H9 (cell line): Measurements from ENCODE around the gene APBA2. TPM values are rescaled to one million over a fixed set of nuclear protein-coding genes. Genes with fewer than 3 reads are reported as not detected.
"Not testable (repeated sequence)": the region's sequence is repeated elsewhere in the genome, so short reads cannot be mapped to it uniquely, and the experiment has no call there.

Source experiments
- DNase-seq: peaks from one replicate; pipeline ENCODE4 v3.0.0-alpha.2; 2017
- H2AFZ ChIP-seq: one replicate; pipeline ENCODE4 v1.6.1; 2013; ENCODE audit warnings: mild to moderate bottlenecking, low read length, control low read depth, moderate library complexity
- H2AK5ac ChIP-seq: 2 replicates; pipeline ENCODE4 v1.6.1; 2013; ENCODE audit warnings: low read length, control low read depth, mixed read lengths; ENCODE audit not compliant: insufficient read length
- H2BK120ac ChIP-seq: one replicate; pipeline ENCODE4 v1.6.1; 2013; ENCODE audit warnings: low read depth, mild to moderate bottlenecking, low read length, control low read depth, inconsistent platforms; ENCODE audit not compliant: poor library complexity, severe bottlenecking
- H2BK12ac ChIP-seq: 2 replicates; pipeline ENCODE4 v1.6.1; 2013; ENCODE audit warnings: low read length, control low read depth, mixed read lengths, low read depth; ENCODE audit not compliant: insufficient read length
- H2BK15ac ChIP-seq: 2 replicates; pipeline ENCODE4 v1.6.1; 2013; ENCODE audit warnings: low read depth, low read length, control low read depth
- H2BK20ac ChIP-seq: one replicate; pipeline ENCODE4 v1.6.1; 2013; ENCODE audit warnings: low read depth, mild to moderate bottlenecking, low read length, control low read depth, inconsistent platforms; ENCODE audit not compliant: poor library complexity, severe bottlenecking
- H2BK5ac ChIP-seq: 2 replicates; pipeline ENCODE4 v1.6.1; 2013; ENCODE audit warnings: low read length, control low read depth, mixed read lengths; ENCODE audit not compliant: insufficient read length
- H3K14ac ChIP-seq: 2 replicates; pipeline ENCODE4 v1.6.1; 2013; ENCODE audit warnings: low read length, control low read depth; ENCODE audit not compliant: insufficient read depth
- H3K18ac ChIP-seq: 2 replicates; pipeline ENCODE4 v1.6.1; 2013; ENCODE audit warnings: low read depth, mild to moderate bottlenecking, mixed read lengths, low read length, control low read depth; ENCODE audit not compliant: insufficient read length
- H3K23ac ChIP-seq: 2 replicates; pipeline ENCODE4 v1.6.1; 2013; ENCODE audit warnings: low read length, control low read depth, mixed read lengths, low read depth; ENCODE audit not compliant: insufficient read length
- H3K23me2 ChIP-seq: 2 replicates; pipeline ENCODE4 v1.6.1; 2013; ENCODE audit warnings: low read depth, mild to moderate bottlenecking, mixed read lengths, low read length, control low read depth; ENCODE audit not compliant: insufficient read length, poor library complexity, severe bottlenecking
- H3K27ac ChIP-seq: 2 replicates; pipeline ENCODE4 v1.5.1; 2013; ENCODE audit warnings: low read length, control low read depth, mixed read lengths, low read depth; ENCODE audit not compliant: insufficient read length
- H3K27me3 ChIP-seq: 2 replicates; pipeline ENCODE4 v1.6.1; 2013; ENCODE audit warnings: low read length, control low read depth, inconsistent platforms; ENCODE audit not compliant: insufficient read depth
- H3K4ac ChIP-seq: 2 replicates; pipeline ENCODE4 v1.6.1; 2013; ENCODE audit warnings: low read depth, mild to moderate bottlenecking, control low read depth, inconsistent platforms, low read length, moderate library complexity
- H3K4me1 ChIP-seq: 2 replicates; pipeline ENCODE4 v1.6.1; 2013; ENCODE audit warnings: low read length, control low read depth, inconsistent platforms; ENCODE audit not compliant: insufficient read depth
- H3K4me2 ChIP-seq: 2 replicates; pipeline ENCODE4 v1.6.1; 2013; ENCODE audit warnings: low read length, control low read depth, mixed read lengths; ENCODE audit not compliant: insufficient read length, insufficient read depth
- H3K56ac ChIP-seq: 2 replicates; pipeline ENCODE4 v1.6.1; 2013; ENCODE audit warnings: low read depth, mild to moderate bottlenecking, mixed read lengths, low read length, control low read depth; ENCODE audit not compliant: insufficient read length
- H3K79me1 ChIP-seq: 2 replicates; pipeline ENCODE4 v1.6.1; 2013; ENCODE audit warnings: low read depth, mild to moderate bottlenecking, moderate library complexity, low read length, control low read depth, inconsistent platforms; ENCODE audit not compliant: insufficient read depth, poor library complexity, severe bottlenecking
- H3K79me2 ChIP-seq: 2 replicates; pipeline ENCODE4 v1.6.1; 2013; ENCODE audit warnings: low read length, control low read depth, inconsistent platforms; ENCODE audit not compliant: insufficient read depth
- H3K9ac ChIP-seq: 2 replicates; pipeline ENCODE4 v1.6.1; 2013; ENCODE audit warnings: low read length, control low read depth, mixed read lengths; ENCODE audit not compliant: insufficient read length; ENCODE audit errors: extremely low read depth
- H3K9me3 ChIP-seq: one replicate; pipeline ENCODE4 v1.6.1; 2013; ENCODE audit warnings: low read depth, low read length, inconsistent platforms; ENCODE audit not compliant: control insufficient read depth
- H3T11ph ChIP-seq: one replicate; pipeline ENCODE4 v1.6.1; 2013; ENCODE audit warnings: mild to moderate bottlenecking, low read length, control low read depth, inconsistent platforms
- H4K20me1 ChIP-seq: one replicate; pipeline ENCODE4 v1.6.1; 2013; ENCODE audit not compliant: control insufficient read depth, insufficient read length, insufficient read depth
- H4K5ac ChIP-seq: 2 replicates; pipeline ENCODE4 v1.6.1; 2013; ENCODE audit warnings: low read depth, mild to moderate bottlenecking, mixed read lengths, low read length, control low read depth; ENCODE audit not compliant: insufficient read length
- H4K8ac ChIP-seq: replicated peaks from 2 replicates; pipeline ENCODE4 v1.6.1; 2013; ENCODE audit warnings: low read length, control low read depth, mixed read lengths, low read depth; ENCODE audit not compliant: insufficient read length
- H4K91ac ChIP-seq: 2 replicates; pipeline ENCODE4 v1.6.1; 2013; ENCODE audit warnings: low read depth, mild to moderate bottlenecking, moderate library complexity, mixed read lengths, low read length, control low read depth; ENCODE audit not compliant: insufficient read length
- H3K27ac Mint-ChIP-seq, 3 experiments: 2 replicates in 2 of 3; 3 replicates in 1 of 3; pipeline ENCODE4 v1.8.0; 2020 to 2021; ENCODE audit warnings: mixed read lengths in 3 of 3, mild to moderate bottlenecking in 1 of 3, moderate library complexity in 1 of 3
- H3K27me3 Mint-ChIP-seq: 2 replicates; pipeline ENCODE4 v1.8.0; 2021; ENCODE audit warnings: low read depth, mild to moderate bottlenecking, moderate library complexity, mixed read lengths
- H3K36me3 Mint-ChIP-seq, 3 experiments: 2 replicates in 2 of 3; 3 replicates in 1 of 3; pipeline ENCODE4 v1.8.0; 2020 to 2021; ENCODE audit warnings: low read depth in 3 of 3, mixed read lengths in 3 of 3; ENCODE audit not compliant: insufficient read depth in 1 of 3
- H3K4me1 Mint-ChIP-seq, 2 experiments: 2 replicates each; pipeline ENCODE4 v1.8.0; 2020; ENCODE audit warnings: mixed read lengths in 2 of 2
- H3K4me3 Mint-ChIP-seq, 2 experiments: 2 replicates in 1 of 2; 3 replicates in 1 of 2; pipeline ENCODE4 v1.8.0; 2020 to 2021; ENCODE audit warnings: mild to moderate bottlenecking in 2 of 2, mixed read lengths in 2 of 2, moderate library complexity in 1 of 2
- H3K9me3 Mint-ChIP-seq, 2 experiments: 2 replicates in 1 of 2; 3 replicates in 1 of 2; pipeline ENCODE4 v1.8.0; 2020; ENCODE audit warnings: mild to moderate bottlenecking in 2 of 2, mixed read lengths in 2 of 2, moderate library complexity in 1 of 2
- WGBS: extraction: QIAGEN DNeasy Blood & Tissue Kit; methylation state at CpG from one replicate; pipeline ENCODE4 v1.1.7; 2013; ENCODE audit warnings: missing lambda C conversion rate, low lambda C conversion rate, mixed read lengths; ENCODE audit not compliant: insufficient read length; ENCODE audit errors: extremely low coverage; 5-methylcytosine and 5-hydroxymethylcytosine counted together
- total RNA-seq: library from RNA; stranded (reverse); gene quantifications from 2 replicates; pipeline ENCODE4 v1.2.1, GENCODE V29; 2021

APBA2 gene
- total RNA-seq, 1 experiment from 2014 or later = 14.3 TPM

DNA sequence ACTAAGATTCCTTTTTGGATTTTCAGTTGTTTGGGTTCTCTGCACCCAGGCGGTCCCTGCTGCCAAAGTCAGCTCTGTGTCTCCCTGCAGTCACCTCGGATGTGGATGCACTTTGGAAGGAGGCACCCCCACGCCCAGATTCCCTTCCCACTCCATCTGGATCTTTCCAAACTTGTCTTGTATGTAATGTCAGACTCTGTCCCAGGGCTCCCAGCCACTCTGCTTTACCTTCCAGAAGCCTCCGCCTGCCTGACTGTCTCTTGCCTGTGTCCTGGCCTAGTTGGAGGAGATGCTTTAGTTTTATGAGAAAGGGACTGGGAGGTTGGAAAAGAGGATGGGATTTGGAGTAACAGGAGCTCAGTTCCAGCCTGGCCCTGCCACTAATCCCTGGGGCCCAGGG is 4.5 kb downstream of the APBA2 start:
- not testable (repeated sequence) for H2BK5ac ChIP-seq, H2BK15ac ChIP-seq, H2BK12ac ChIP-seq, H3T11ph ChIP-seq, H3K36me3 Mint-ChIP-seq, H3K23ac ChIP-seq, H3K4ac ChIP-seq, H3K27me3 ChIP-seq, H4K5ac ChIP-seq, H2BK20ac ChIP-seq, H2AFZ ChIP-seq, H3K23me2 ChIP-seq, H2BK120ac ChIP-seq, H4K20me1 ChIP-seq, H3K4me1 ChIP-seq, H3K4me2 ChIP-seq, H3K9me3 Mint-ChIP-seq, H2AK5ac ChIP-seq, H3K56ac ChIP-seq, H4K91ac ChIP-seq, H3K79me2 ChIP-seq, H4K8ac ChIP-seq, H3K9ac ChIP-seq, DNase-seq, H3K79me1 ChIP-seq, H3K4me3 Mint-ChIP-seq, H3K9me3 ChIP-seq, H3K27ac ChIP-seq, H3K18ac ChIP-seq
- H3K14ac ChIP-seq = peak overlapping the region; percentile 21; the same call in 1 of the 2 replicates
- WGBS = no CpG with 5 or more reads among the region's 4 CpGs
- Mint-ChIP-seq H3K27ac (peak overlapping the region in 1 of 3 experiments; percentile 38; a peak in 1 of 7 replicates), H3K27me3 (peaks cover 35% of the 10 kb centered on the region), H3K4me1 (peaks cover 11 to 24% of the 10 kb centered on the region in 2 experiments)
